ENCODE measurements around the gene SNTG2. TPM values are rescaled to one million over a fixed set of nuclear protein-coding genes. Genes with fewer than 3 reads are reported as not detected.

The SNTG2 gene
- total RNA-seq, 2 donors from 2014 or later = 0.72 to 1.0 TPM

DNA sequence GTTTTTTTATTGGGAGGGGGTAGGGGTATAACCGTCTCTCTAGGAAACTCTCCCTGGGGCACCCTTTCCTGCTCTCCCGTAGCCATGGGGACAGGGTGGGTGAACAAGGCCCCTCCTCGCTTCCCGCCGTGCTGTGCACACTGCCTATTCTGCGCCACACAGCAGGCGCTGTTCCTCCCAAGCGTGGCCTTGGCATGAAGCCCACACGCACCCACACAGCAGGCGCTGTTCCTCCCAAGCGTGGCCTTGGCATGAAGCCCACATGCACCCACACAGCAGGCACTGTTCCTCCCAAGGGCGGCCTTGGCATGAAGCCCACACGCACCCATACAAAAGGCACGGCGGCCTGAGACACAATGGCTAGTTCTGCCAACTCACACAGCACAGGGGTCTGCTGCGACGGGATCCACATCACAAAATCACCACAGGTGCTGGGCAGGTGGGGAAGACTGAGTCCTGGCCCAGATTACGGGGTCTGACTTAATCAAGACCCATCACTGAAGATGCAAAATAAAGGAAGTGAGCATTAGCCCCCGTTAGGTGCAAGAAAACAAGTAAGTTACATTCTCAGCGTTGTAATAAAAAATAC lies 416.0 kb downstream of the SNTG2 start:
- Histone ChIP-seq H3K9ac (ENCODE audit: low read depth in 2 of 2, low read length in 2 of 2) (no peak overlapping the region), H3K4me1 (no peaks in the 10 kb centered on the region), H3K9me3 (no peaks in the 10 kb centered on the region), H3K4me3 (no peak overlapping the region), H3K27me3 (no peaks in the 10 kb centered on the region), H3K36me3 (no peaks in the 10 kb centered on the region), H3K27ac (no peak overlapping the region)
- intact Hi-C loops (cut with DNase I) = no loop called here
- no peak for DNase-seq
- TF ChIP-seq, protein P1, sequence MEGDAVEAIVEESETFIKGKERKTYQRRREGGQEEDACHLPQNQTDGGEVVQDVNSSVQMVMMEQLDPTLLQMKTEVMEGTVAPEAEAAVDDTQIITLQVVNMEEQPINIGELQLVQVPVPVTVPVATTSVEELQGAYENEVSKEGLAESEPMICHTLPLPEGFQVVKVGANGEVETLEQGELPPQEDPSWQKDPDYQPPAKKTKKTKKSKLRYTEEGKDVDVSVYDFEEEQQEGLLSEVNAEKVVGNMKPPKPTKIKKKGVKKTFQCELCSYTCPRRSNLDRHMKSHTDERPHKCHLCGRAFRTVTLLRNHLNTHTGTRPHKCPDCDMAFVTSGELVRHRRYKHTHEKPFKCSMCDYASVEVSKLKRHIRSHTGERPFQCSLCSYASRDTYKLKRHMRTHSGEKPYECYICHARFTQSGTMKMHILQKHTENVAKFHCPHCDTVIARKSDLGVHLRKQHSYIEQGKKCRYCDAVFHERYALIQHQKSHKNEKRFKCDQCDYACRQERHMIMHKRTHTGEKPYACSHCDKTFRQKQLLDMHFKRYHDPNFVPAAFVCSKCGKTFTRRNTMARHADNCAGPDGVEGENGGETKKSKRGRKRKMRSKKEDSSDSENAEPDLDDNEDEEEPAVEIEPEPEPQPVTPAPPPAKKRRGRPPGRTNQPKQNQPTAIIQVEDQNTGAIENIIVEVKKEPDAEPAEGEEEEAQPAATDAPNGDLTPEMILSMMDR (IDR thresholded peaks at IDR 0.05) = no peak

DNA sequence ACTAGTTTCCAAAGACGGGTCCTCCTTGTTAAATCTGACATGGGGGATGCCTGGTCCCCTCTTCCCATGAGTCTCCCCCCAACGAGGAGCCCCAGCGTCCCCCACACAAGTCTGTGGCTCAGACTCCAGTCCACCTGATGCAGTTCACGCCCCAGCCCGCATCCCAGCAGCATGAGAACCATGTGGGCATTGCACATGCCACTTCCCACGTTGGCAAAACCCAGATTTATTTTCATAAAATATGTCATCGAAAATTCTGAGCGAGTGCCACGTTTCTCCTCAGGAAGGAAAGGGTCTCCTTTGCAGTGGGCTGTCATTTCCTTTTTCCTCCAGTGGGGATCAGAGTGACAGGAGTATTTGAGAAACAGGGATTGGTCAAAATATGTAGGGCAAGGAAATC lies 417.0 kb downstream of the SNTG2 start:
- H3K9me3 ChIP-seq = no peaks in the 10 kb centered on the region
- no peaks in the 10 kb centered on the region for H3K36me3 ChIP-seq
- H3K9ac ChIP-seq (ENCODE audit: low read depth in 2 of 2, low read length in 2 of 2) = no peak overlapping the region
- TF ChIP-seq, protein P1 (IDR thresholded peaks at IDR 0.05) = no peak
- intact Hi-C loops (cut with DNase I) = no loop called here
- no peak for DNase-seq
- H3K4me3 ChIP-seq = no peak overlapping the region
- no peaks in the 10 kb centered on the region for H3K27me3 ChIP-seq
- no peak overlapping the region for H3K27ac ChIP-seq
- no peaks in the 10 kb centered on the region for H3K4me1 ChIP-seq

DNA sequence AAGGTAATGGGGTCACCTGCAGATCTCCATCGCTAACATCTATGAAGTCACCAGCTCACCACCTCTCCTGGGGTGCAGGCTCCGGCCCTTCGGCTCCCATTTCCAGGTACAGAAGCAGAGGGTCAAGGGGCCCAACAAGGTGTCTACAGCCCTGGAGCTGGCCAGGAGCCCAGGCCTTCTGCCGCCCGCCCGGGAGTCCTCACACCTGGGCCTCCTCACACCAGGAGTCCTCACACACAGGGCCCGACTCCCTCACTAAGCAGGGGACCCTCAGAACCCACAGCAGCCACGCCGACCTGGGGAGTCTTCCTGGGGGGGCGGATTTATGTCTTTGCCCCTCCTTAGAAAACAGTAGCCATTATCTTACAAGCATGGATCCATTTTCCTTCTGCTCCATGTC lies 419.3 kb downstream of the SNTG2 start:
- Histone ChIP-seq H3K9ac (ENCODE audit: low read depth in 2 of 2, low read length in 2 of 2) (no peak overlapping the region), H3K27ac (no peak overlapping the region), H3K4me3 (no peak overlapping the region), H3K9me3 (no peaks in the 10 kb centered on the region), H3K36me3 (no peaks in the 10 kb centered on the region), H3K27me3 (no peaks in the 10 kb centered on the region), H3K4me1 (no peaks in the 10 kb centered on the region)
- intact Hi-C loops (cut with DNase I) = no loop called here
- DNase-seq = no peak
- TF ChIP-seq, protein P1 (IDR thresholded peaks at IDR 0.05) = no peak

DNA sequence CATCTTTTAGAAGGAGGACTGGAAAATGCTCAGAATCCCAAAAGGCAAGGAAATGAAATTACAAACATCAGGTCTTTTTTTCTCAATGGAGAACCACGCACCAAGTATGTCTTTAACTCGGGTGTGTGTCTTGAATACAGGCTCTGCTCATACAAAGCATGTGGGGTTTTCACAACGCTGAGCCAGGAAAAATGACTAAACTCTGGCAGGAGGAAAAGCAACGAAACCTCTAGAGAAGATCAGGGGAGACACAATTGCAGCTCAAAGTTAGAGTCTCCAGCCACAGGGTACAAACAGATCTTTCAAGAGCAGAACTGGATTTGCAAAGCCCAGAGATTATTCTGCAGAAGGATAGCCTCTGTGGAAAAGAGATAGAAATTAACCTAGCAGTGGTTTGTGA lies 419.8 kb downstream of the SNTG2 start:
- intact Hi-C loops (cut with DNase I) = no loop called here
- Histone ChIP-seq H3K4me1 (no peaks in the 10 kb centered on the region), H3K9me3 (no peaks in the 10 kb centered on the region), H3K4me3 (no peak overlapping the region), H3K27ac (no peak overlapping the region), H3K27me3 (no peaks in the 10 kb centered on the region), H3K9ac (ENCODE audit: low read depth in 2 of 2, low read length in 2 of 2) (no peak overlapping the region), H3K36me3 (no peaks in the 10 kb centered on the region)
- no peak for DNase-seq
- TF ChIP-seq, protein P1 (IDR thresholded peaks at IDR 0.05) = no peak

DNA sequence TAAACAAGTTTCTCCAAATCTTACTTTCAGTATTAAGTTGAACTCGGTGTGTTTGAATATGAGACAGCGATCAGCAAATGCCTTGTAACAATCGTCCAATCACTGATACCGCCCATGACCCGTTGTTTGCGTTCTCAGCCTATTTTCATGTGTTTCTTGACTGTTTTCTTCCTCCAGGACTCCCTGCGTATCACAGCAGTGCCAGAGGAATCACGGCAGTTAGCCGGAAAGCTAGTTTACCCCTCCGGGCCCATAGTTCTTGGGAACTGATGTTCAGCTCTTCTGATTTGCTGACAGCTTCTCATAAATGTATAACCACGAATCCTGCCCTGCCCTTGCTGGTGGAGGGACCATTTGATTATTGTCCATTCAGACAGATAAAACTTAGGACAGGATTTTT lies 420.4 kb downstream of the SNTG2 start:
- Histone ChIP-seq H3K27me3 (no peaks in the 10 kb centered on the region), H3K4me1 (no peaks in the 10 kb centered on the region), H3K4me3 (no peak overlapping the region), H3K36me3 (no peaks in the 10 kb centered on the region), H3K9ac (ENCODE audit: low read depth in 2 of 2, low read length in 2 of 2) (no peak overlapping the region), H3K9me3 (no peaks in the 10 kb centered on the region), H3K27ac (no peak overlapping the region)
- DNase-seq = no peak
- intact Hi-C loops (cut with DNase I) = no loop called here
- TF ChIP-seq, protein P1 (IDR thresholded peaks at IDR 0.05) = no peak
